Measurements from ENCODE around the gene APOM.

APOM gene

GRCh38 chr6:31677955-31678354 is 22.3 kb downstream of the APOM start:
- no peak overlapping the region for H3K4me3 ChIP-seq (ENCODE audit: low read depth, low read length)
- DNase-seq (ENCODE audit: low read depth), result no peak
- in situ Hi-C loops (cut with HindIII; ENCODE audit: low sequenced_read_pairs), result no loop called here
- TF ChIP-seq CTCF (IDR thresholded peaks at IDR 0.05; ENCODE audit: low read depth, low read length, missing control alignments), result no peak

GRCh38 chr6:31680226-31681134 is 24.8 kb downstream of the APOM start, which contains the start of gene LY6G5C:
Gene LY6G5C, minus strand, starts transcription at chr6:31681067. Its CDS starts 694 bp downstream, at chr6:31680373.
- peak; percentile 84 for DNase-seq (ENCODE audit: low read depth)
- in situ Hi-C loops (cut with HindIII; ENCODE audit: low sequenced_read_pairs), result no loop called here
- peak; percentile 60 for TF ChIP-seq CTCF (IDR thresholded peaks at IDR 0.05; ENCODE audit: low read depth, low read length, missing control alignments)
- H3K4me3 ChIP-seq (ENCODE audit: low read depth, low read length), result peak within 1 kb of the TSS; percentile 45

- in situ Hi-C loops (cut with HindIII; ENCODE audit: low sequenced_read_pairs), result no loop called here
- H3K4me3 ChIP-seq (ENCODE audit: low read depth, low read length), result peak overlapping the region; percentile 45
- peak; percentile 15 for TF ChIP-seq CTCF (IDR thresholded peaks at IDR 0.05; ENCODE audit: low read depth, low read length, missing control alignments)
- DNase-seq (ENCODE audit: low read depth), result no peak
These were observed 25.5 kb downstream of the APOM start for GRCh38 chr6:31681135-31681671.

GRCh38 chr6:31683591-31683990 is 27.9 kb downstream of the APOM start:
- in situ Hi-C loops (cut with HindIII; ENCODE audit: low sequenced_read_pairs), result no loop called here
- TF ChIP-seq CTCF (IDR thresholded peaks at IDR 0.05; ENCODE audit: low read depth, low read length, missing control alignments), result no peak
- DNase-seq (ENCODE audit: low read depth), result no peak
- no peak overlapping the region for H3K4me3 ChIP-seq (ENCODE audit: low read depth, low read length)

GRCh38 chr6:31686483-31686882 is 30.8 kb downstream of the APOM start:
- DNase-seq (ENCODE audit: low read depth), result no peak
- TF ChIP-seq CTCF (IDR thresholded peaks at IDR 0.05; ENCODE audit: low read depth, low read length, missing control alignments), result no peak
- H3K4me3 ChIP-seq (ENCODE audit: low read depth, low read length), result no peak overlapping the region
- in situ Hi-C loops (cut with HindIII; ENCODE audit: low sequenced_read_pairs), result no loop called here

GRCh38 chr6:31687321-31687720 is 31.6 kb downstream of the APOM start:
- H3K4me3 ChIP-seq (ENCODE audit: low read depth, low read length), result no peak overlapping the region
- no peak for TF ChIP-seq CTCF (IDR thresholded peaks at IDR 0.05; ENCODE audit: low read depth, low read length, missing control alignments)
- DNase-seq (ENCODE audit: low read depth), result no peak
- in situ Hi-C loops (cut with HindIII; ENCODE audit: low sequenced_read_pairs), result no loop called here
